K562 (cell line): ENCODE data around the gene GNPTAB. TPM values are rescaled to one million over a fixed set of nuclear protein-coding genes. Genes with fewer than 3 reads are reported as not detected.
A peak's percentile ranks its signal among the peaks of the same experiment; 100 is the strongest.

Experiments
- BMI1 ChIP-seq: fragments of 150-350 bp; IDR thresholded peaks from 2 replicates; pipeline ENCODE4 v1.6.1; 2014; ENCODE audit warnings: low read length
- BRD9 ChIP-seq: fragments of 450-650 bp; IDR thresholded peaks from 2 replicates; pipeline ENCODE4 v1.6.1; 2018; ENCODE audit warnings: low read depth; ENCODE audit not compliant: partially characterized antibody
- CBFA2T3 ChIP-seq: fragments of 450-650 bp; IDR thresholded peaks from 2 replicates; pipeline ENCODE4 v1.6.1; 2017
- CBX5 ChIP-seq: IDR thresholded peaks from 2 replicates; pipeline ENCODE4 v1.6.1; 2014; ENCODE audit warnings: low read depth, borderline replicate concordance
- CHD1 ChIP-seq: fragments of 200-600 bp; sonication (generic); IDR thresholded peaks from one replicate; pipeline ENCODE4 v1.6.1; 2012; ENCODE audit warnings: mild to moderate bottlenecking, moderate library complexity, low read length, inconsistent platforms
- CREB1 ChIP-seq, 2 experiments: sonication (generic) in 1 of 2; formaldehyde crosslinking in 1 of 2; IDR thresholded peaks; 2 replicates each; pipeline versions ENCODE4 v1.6.1 to v1.8.0; 2012 to 2022; ENCODE audit warnings: inconsistent platforms in 1 of 2, mild to moderate bottlenecking in 1 of 2, missing genetic modification reagents in 1 of 2, moderate library complexity in 1 of 2
- CREB3 ChIP-seq: fragments of 450-650 bp; conservative IDR thresholded peaks from 2 replicates; pipeline ENCODE4 v1.6.1; 2016; ENCODE audit warnings: missing genetic modification characterization, low read depth, mild to moderate bottlenecking, missing compliant biosample characterization, moderate library complexity
- FOXJ2 ChIP-seq: fragments of 200-800 bp; sonication (Bioruptor generic); IDR thresholded peaks from 2 replicates; pipeline ENCODE4 v1.6.1; 2016; ENCODE audit warnings: missing genetic modification characterization, missing compliant biosample characterization
- HEY1 ChIP-seq: fragments of 250-450 bp; sonication (Bioruptor Pico); IDR thresholded peaks from 2 replicates; pipeline ENCODE4 v1.5.0; 2020; ENCODE audit warnings: mild to moderate bottlenecking, moderate library complexity, borderline replicate concordance
- HIVEP1 ChIP-seq: fragments of 250-450 bp; sonication (Bioruptor Pico); IDR thresholded peaks from 2 replicates; pipeline ENCODE4 v1.4.0; 2020; ENCODE audit warnings: mild to moderate bottlenecking
- HNRNPK ChIP-seq: fragments of 200-400 bp; formaldehyde crosslinking; IDR thresholded peaks from one replicate; pipeline ENCODE4 v1.6.1; 2018; ENCODE audit warnings: mild to moderate bottlenecking, low read depth, low read length; ENCODE audit not compliant: poor library complexity, severe bottlenecking
- ILF3 ChIP-seq: fragments of 450-650 bp; IDR thresholded peaks from 2 replicates; pipeline ENCODE4 v1.6.1; 2018; ENCODE audit warnings: antibody characterized with exemption, mild to moderate bottlenecking, moderate library complexity, borderline replicate concordance
- LARP7 ChIP-seq: fragments of 450-650 bp; IDR thresholded peaks from 2 replicates; pipeline ENCODE4 v1.6.1; 2016
- LCOR ChIP-seq: sonication (generic); formaldehyde crosslinking; IDR thresholded peaks from 2 replicates; pipeline ENCODE4 v1.8.0; 2022; ENCODE audit warnings: mild to moderate bottlenecking, missing genetic modification reagents
- NFRKB ChIP-seq: fragments of 450-650 bp; IDR thresholded peaks from 2 replicates; pipeline ENCODE4 v1.6.1; 2016; ENCODE audit warnings: low read depth
- NFXL1 ChIP-seq: fragments of 450-650 bp; formaldehyde crosslinking; IDR thresholded peaks from 2 replicates; pipeline ENCODE4 v1.4.0; 2021; ENCODE audit warnings: mild to moderate bottlenecking
- POLR2H ChIP-seq: IDR thresholded peaks from 2 replicates; pipeline ENCODE4 v1.6.1; 2016; ENCODE audit warnings: missing genetic modification characterization, low read depth, mild to moderate bottlenecking, control low read depth, missing compliant biosample characterization, moderate library complexity
- POLR3A ChIP-seq: IDR thresholded peaks from 2 replicates; pipeline ENCODE4 v1.6.1; 2011; ENCODE audit warnings: borderline replicate concordance, mild to moderate bottlenecking, moderate library complexity; ENCODE audit not compliant: insufficient read length, insufficient read depth; ENCODE audit errors: extremely low read depth
- PTRF ChIP-seq: fragments of 450-650 bp; IDR thresholded peaks from 2 replicates; pipeline ENCODE4 v1.6.1; 2016; ENCODE audit warnings: mild to moderate bottlenecking, missing genetic modification characterization, missing compliant biosample characterization
- RBM34 ChIP-seq: fragments of 200-400 bp; formaldehyde crosslinking; IDR thresholded peaks from 2 replicates; pipeline ENCODE4 v1.6.1; 2018; ENCODE audit warnings: low read length, borderline replicate concordance; ENCODE audit not compliant: insufficient read depth
- STAT5B ChIP-seq: fragments of 250-450 bp; sonication (Bioruptor Pico); IDR thresholded peaks from 2 replicates; pipeline ENCODE4 v1.8.0; 2021; ENCODE audit warnings: mild to moderate bottlenecking, inconsistent platforms
- TCF7L2 ChIP-seq: fragments of 150-350 bp; IDR thresholded peaks from 2 replicates; pipeline ENCODE4 v1.6.1; 2016; ENCODE audit warnings: low read depth, mild to moderate bottlenecking, low read length, moderate library complexity
- TRIM28 ChIP-seq: fragments of 450-650 bp; IDR thresholded peaks from 2 replicates; pipeline ENCODE4 v1.6.1; 2017
- ZNF431 ChIP-seq: sonication (generic); formaldehyde crosslinking; IDR thresholded peaks from 2 replicates; pipeline ENCODE4 v1.8.0; 2022; ENCODE audit warnings: mild to moderate bottlenecking, missing genetic modification reagents
- ZNF780A ChIP-seq: fragments of 250-450 bp; sonication (Bioruptor Pico); IDR thresholded peaks from 2 replicates; pipeline ENCODE4 v1.5.0; 2021; ENCODE audit warnings: mild to moderate bottlenecking
- polyA plus RNA-seq, 8 experiments: library from polyadenylated mRNA; depleted of rRNA in 4 of 8; stranded (reverse) in 5 of 8; unstranded in 3 of 8; fragments of >200 nt; fragmentation: Nextera tagmentation in 2 of 8; fragmentation: Illumina TruSeq in 1 of 8; extraction: Ambion mirVana in 2 of 8; extraction: Trizol in 1 of 8; gene quantifications; 2 replicates each; pipeline versions ENCODE4 v1.2.1 to v1.2.3, GENCODE V29; 2011 to 2014; ENCODE audit warnings: inconsistent platforms in 1 of 8, missing spikeins in 1 of 8
- total RNA-seq, 7 experiments: library from RNA; depleted of rRNA in 6 of 7; stranded (reverse); fragments of >200 nt in 6 of 7; fragmentation: Illumina TruSeq in 2 of 7; extraction: Trizol in 2 of 7; gene quantifications; 2 replicates each; pipeline versions ENCODE4 v1.2.1 to v1.2.3, GENCODE V29; 2011 to 2021; ENCODE audit warnings: low replicate concordance in 1 of 7
- TF ChIP-seq, protein P1 (sequence below), 2 experiments: fragments of 200-800 bp in 1 of 2; sonication (Bioruptor generic) in 1 of 2; sonication (generic) in 1 of 2; formaldehyde crosslinking in 1 of 2; IDR thresholded peaks in 1 of 2; conservative IDR thresholded peaks in 1 of 2; 2 replicates each; pipeline versions ENCODE4 v1.5.0 to v1.6.1; 2016 to 2020; ENCODE audit warnings: missing compliant biosample characterization in 1 of 2, missing genetic modification characterization in 1 of 2, missing genetic modification reagents in 1 of 2
- TF ChIP-seq, protein P2 (sequence below): fragments of 450-650 bp; formaldehyde crosslinking; IDR thresholded peaks from 2 replicates; pipeline ENCODE4 v1.4.0; 2022; ENCODE audit warnings: mild to moderate bottlenecking, moderate library complexity

GNPTAB gene
- total and polyA plus RNA-seq, 9 of the 15 experiments (the other 6 are each of a cell fraction or from before 2014, with no cell fraction given) = 5.9 to 23.2 (median 19.3) TPM

- TF ChIP-seq CBFA2T3 (no peak), LCOR (CRISPR knock-in tag) (no peak), RBM34 (no peak), CBX5 (no peak), BRD9 (no peak), ZNF431 (CRISPR knock-in tag) (no peak), PTRF (tag) (no peak), POLR3A (no peak), HEY1 (CRISPR knock-in tag) (no peak), CREB1 (IDR thresholded peaks at IDR 0.05) (peak; percentile 20; the same call in 1 of the 2 replicates), CREB1 (CRISPR knock-in tag; IDR thresholded peaks at IDR 0.05) (peak; percentile 13; the same call in 1 of the 2 replicates), CREB3 (tag) (no peak), ILF3 (no peak), TCF7L2 (no peak), BMI1 (no peak), TRIM28 (no peak), HIVEP1 (no peak), STAT5B (CRISPR knock-in tag) (no peak), LARP7 (no peak), CHD1 (peak; percentile 55), NFXL1 (CRISPR knock-in tag) (no peak), ZNF780A (CRISPR knock-in tag) (no peak), NFRKB (no peak), FOXJ2 (tag) (no peak), HNRNPK (no peak), POLR2H (tag) (no peak)
- TF ChIP-seq, protein P1, sequence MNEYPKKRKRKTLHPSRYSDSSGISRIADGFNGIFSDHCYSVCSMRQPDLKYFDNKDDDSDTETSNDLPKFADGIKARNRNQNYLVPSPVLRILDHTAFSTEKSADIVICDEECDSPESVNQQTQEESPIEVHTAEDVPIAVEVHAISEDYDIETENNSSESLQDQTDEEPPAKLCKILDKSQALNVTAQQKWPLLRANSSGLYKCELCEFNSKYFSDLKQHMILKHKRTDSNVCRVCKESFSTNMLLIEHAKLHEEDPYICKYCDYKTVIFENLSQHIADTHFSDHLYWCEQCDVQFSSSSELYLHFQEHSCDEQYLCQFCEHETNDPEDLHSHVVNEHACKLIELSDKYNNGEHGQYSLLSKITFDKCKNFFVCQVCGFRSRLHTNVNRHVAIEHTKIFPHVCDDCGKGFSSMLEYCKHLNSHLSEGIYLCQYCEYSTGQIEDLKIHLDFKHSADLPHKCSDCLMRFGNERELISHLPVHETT (CRISPR knock-in tag; conservative IDR thresholded peaks at IDR 0.05 in 1 of 2, IDR thresholded peaks at IDR 0.05 in 1 of 2) = peak in 1 of 2 experiments; percentile 93; a peak in 2 of 4 replicates
- TF ChIP-seq, protein P2, sequence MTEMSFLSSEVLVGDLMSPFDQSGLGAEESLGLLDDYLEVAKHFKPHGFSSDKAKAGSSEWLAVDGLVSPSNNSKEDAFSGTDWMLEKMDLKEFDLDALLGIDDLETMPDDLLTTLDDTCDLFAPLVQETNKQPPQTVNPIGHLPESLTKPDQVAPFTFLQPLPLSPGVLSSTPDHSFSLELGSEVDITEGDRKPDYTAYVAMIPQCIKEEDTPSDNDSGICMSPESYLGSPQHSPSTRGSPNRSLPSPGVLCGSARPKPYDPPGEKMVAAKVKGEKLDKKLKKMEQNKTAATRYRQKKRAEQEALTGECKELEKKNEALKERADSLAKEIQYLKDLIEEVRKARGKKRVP (CRISPR knock-in tag) = no peak
Measured at GRCh38 chr12:101830367-101831325, at the start of gene GNPTAB (continued).
